ENCODE data around the gene EPC1. TPM values are rescaled to one million over a fixed set of nuclear protein-coding genes. Genes with fewer than 3 reads are reported as not detected.

Gene EPC1
- polyA plus RNA-seq, 1 of the 3 experiments (the other 2 are of a cell fraction), result 21.8 TPM

DNA sequence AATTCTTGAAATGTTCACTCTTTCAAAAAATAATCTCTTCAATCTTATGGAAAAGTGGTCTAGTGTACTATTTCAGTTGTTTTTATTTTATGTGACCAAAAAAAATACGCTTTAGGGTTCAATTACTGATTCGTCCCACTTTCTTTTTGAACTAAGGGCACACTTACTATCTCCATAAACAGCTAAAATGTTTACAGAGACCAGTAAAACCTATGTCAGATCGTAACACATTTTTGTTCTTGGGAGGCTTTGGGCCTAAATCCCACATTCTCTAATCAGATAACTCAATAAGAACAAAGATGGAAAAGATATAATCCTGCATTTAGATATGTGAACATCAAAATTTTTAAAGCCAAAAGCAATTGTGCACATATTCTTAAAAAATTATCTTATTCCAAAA lies 29.8 kb upstream of the EPC1 start:
- H3K9ac ChIP-seq, result peak overlapping the region; percentile 80
- no peaks in the 10 kb centered on the region; the same call in 1 of the 2 replicates for H4K20me1 ChIP-seq (ENCODE audit: insufficient read depth)
- peaks cover 14% of the 10 kb centered on the region for H3F3A ChIP-seq (replicated peaks; ENCODE audit: insufficient read depth)
- no peaks in the 10 kb centered on the region for H3K27me3 ChIP-seq (ENCODE audit: insufficient read depth)
- H3K36me3 ChIP-seq (replicated peaks in 1 of 2; ENCODE audit: control insufficient read depth in 1 of 2, insufficient read depth in 2 of 2, low read length in 1 of 2), result peaks cover 3% of the 10 kb centered on the region in 2 experiments
- peak overlapping the region; percentile 76; the same call in 1 of the 2 replicates for H2AFZ ChIP-seq (ENCODE audit: low read depth)
- DNase-seq, result no peak
- under 1% methylated on average over 3 of the region's 3 CpGs for WGBS (ENCODE audit: low lambda C conversion rate)
- peak overlapping the region; percentile 85 for H3K4me2 ChIP-seq
- peaks cover 66% of the 10 kb centered on the region for H3K79me2 ChIP-seq (ENCODE audit: insufficient read depth)
- peak overlapping the region; percentile 84 to 97; a peak in 3 of 4 replicates for H3K27ac ChIP-seq (ENCODE audit: low read depth in 2 of 2, low read length in 1 of 2)
- CTCF ChIA-PET, result interaction anchor here (1.0 to 2.8 kb wide), 3 partner anchors 8 to 62 kb away, joined by 4 to 12 read pairs (median 7); no protein-coding TSS in a partner anchor
- H3K4me3 ChIP-seq (ENCODE audit: low read depth in 2 of 2, low read length in 1 of 2), result peak overlapping the region; percentile 68 to 80
- no peaks in the 10 kb centered on the region for H3K9me3 ChIP-seq
- H3K9me2 ChIP-seq, result no peaks in the 10 kb centered on the region
- POLR2A ChIA-PET, result no interaction called here
- TF ChIP-seq, protein P1, sequence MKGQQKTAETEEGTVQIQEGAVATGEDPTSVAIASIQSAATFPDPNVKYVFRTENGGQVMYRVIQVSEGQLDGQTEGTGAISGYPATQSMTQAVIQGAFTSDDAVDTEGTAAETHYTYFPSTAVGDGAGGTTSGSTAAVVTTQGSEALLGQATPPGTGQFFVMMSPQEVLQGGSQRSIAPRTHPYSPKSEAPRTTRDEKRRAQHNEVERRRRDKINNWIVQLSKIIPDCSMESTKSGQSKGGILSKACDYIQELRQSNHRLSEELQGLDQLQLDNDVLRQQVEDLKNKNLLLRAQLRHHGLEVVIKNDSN (IDR thresholded peaks at IDR 0.05; ENCODE audit: borderline replicate concordance, low read depth), result no peak
- TF ChIP-seq RCOR1 (IDR thresholded peaks at IDR 0.05; ENCODE audit: low read length) (no peak), MEF2A (IDR thresholded peaks at IDR 0.05; ENCODE audit: borderline replicate concordance, low read depth) (no peak), ZBTB33 (IDR thresholded peaks at IDR 0.05; ENCODE audit: borderline replicate concordance, low read depth) (no peak), EZH2phosphoT487 (IDR thresholded peaks at IDR 0.05; ENCODE audit: borderline replicate concordance, low read depth) (no peak), TCF12 (IDR thresholded peaks at IDR 0.05) (no peak), JUND (IDR thresholded peaks at IDR 0.05) (no peak)
- TF ChIP-seq, protein P2, sequence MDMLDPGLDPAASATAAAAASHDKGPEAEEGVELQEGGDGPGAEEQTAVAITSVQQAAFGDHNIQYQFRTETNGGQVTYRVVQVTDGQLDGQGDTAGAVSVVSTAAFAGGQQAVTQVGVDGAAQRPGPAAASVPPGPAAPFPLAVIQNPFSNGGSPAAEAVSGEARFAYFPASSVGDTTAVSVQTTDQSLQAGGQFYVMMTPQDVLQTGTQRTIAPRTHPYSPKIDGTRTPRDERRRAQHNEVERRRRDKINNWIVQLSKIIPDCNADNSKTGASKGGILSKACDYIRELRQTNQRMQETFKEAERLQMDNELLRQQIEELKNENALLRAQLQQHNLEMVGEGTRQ (IDR thresholded peaks at IDR 0.05; ENCODE audit: borderline replicate concordance, low read depth, low read length), result no peak
- no peaks in the 10 kb centered on the region; a peak in 3 of 4 replicates for H3K4me1 ChIP-seq (ENCODE audit: control insufficient read depth in 1 of 2, insufficient read depth in 2 of 2, low read depth in 1 of 2, low read length in 1 of 2)

DNA sequence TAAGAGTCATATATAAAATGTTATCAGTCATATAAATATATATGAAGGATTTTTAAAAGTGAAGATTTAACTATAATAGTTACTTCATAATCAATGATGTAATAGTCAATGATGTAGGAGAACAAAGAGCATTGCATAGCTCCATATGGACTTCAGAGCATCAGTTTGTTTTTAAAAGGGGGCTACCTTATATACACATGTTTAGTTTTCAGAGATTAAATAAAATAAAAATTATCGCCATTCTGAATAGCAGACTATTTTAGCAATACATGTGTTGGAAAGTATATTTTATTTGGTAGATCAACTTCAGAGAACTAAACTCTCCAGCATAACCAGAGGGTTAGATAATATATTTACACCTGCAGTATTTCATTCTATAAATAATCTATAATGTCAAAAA lies 29.1 kb upstream of the EPC1 start:
- WGBS (ENCODE audit: low lambda C conversion rate), result 46% methylated on average over 1 of the region's 1 CpG
- Histone ChIP-seq H3K4me3 (ENCODE audit: low read depth in 2 of 2, low read length in 1 of 2) (peak overlapping the region; percentile 68 to 80; a peak in 3 of 4 replicates), H3K4me2 (peak overlapping the region; percentile 85), H3K4me1 (ENCODE audit: control insufficient read depth in 1 of 2, insufficient read depth in 2 of 2, low read depth in 1 of 2, low read length in 1 of 2) (no peaks in the 10 kb centered on the region; a peak in 3 of 4 replicates), H2AFZ (ENCODE audit: low read depth) (no peak overlapping the region), H3K9ac (peak overlapping the region; percentile 80), H4K20me1 (ENCODE audit: insufficient read depth) (no peaks in the 10 kb centered on the region; the same call in 1 of the 2 replicates), H3K36me3 (replicated peaks in 1 of 2; ENCODE audit: control insufficient read depth in 1 of 2, insufficient read depth in 2 of 2, low read length in 1 of 2) (peaks cover 3% of the 10 kb centered on the region in 2 experiments), H3K27me3 (ENCODE audit: insufficient read depth) (no peaks in the 10 kb centered on the region), H3F3A (replicated peaks; ENCODE audit: insufficient read depth) (peaks cover 14% of the 10 kb centered on the region), H3K79me2 (ENCODE audit: insufficient read depth) (peaks cover 71% of the 10 kb centered on the region), H3K9me2 (no peaks in the 10 kb centered on the region), H3K9me3 (no peaks in the 10 kb centered on the region), H3K27ac (ENCODE audit: low read depth in 2 of 2, low read length in 1 of 2) (peak overlapping the region; percentile 22 to 84; a peak in 2 of 4 replicates)
- ChIA-PET POLR2A (no interaction called here), CTCF (interaction anchor here (1.0 to 1.6 kb wide), 6 partner anchors 9 to 186 kb away, joined by 3 to 9 read pairs (median 4); no protein-coding TSS in a partner anchor)
- no peak for DNase-seq
- TF ChIP-seq, protein P3, sequence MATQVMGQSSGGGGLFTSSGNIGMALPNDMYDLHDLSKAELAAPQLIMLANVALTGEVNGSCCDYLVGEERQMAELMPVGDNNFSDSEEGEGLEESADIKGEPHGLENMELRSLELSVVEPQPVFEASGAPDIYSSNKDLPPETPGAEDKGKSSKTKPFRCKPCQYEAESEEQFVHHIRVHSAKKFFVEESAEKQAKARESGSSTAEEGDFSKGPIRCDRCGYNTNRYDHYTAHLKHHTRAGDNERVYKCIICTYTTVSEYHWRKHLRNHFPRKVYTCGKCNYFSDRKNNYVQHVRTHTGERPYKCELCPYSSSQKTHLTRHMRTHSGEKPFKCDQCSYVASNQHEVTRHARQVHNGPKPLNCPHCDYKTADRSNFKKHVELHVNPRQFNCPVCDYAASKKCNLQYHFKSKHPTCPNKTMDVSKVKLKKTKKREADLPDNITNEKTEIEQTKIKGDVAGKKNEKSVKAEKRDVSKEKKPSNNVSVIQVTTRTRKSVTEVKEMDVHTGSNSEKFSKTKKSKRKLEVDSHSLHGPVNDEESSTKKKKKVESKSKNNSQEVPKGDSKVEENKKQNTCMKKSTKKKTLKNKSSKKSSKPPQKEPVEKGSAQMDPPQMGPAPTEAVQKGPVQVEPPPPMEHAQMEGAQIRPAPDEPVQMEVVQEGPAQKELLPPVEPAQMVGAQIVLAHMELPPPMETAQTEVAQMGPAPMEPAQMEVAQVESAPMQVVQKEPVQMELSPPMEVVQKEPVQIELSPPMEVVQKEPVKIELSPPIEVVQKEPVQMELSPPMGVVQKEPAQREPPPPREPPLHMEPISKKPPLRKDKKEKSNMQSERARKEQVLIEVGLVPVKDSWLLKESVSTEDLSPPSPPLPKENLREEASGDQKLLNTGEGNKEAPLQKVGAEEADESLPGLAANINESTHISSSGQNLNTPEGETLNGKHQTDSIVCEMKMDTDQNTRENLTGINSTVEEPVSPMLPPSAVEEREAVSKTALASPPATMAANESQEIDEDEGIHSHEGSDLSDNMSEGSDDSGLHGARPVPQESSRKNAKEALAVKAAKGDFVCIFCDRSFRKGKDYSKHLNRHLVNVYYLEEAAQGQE (IDR thresholded peaks at IDR 0.05; ENCODE audit: low read depth, low read length), result no peak
- TF ChIP-seq JUND (IDR thresholded peaks at IDR 0.05), result no peak
- no peak for TF ChIP-seq ELF1 (IDR thresholded peaks at IDR 0.05)
- TF ChIP-seq SIN3A (IDR thresholded peaks at IDR 0.05; ENCODE audit: borderline replicate concordance, low read depth, low read length), result no peak
- TF ChIP-seq, protein P1 (IDR thresholded peaks at IDR 0.05; ENCODE audit: borderline replicate concordance, low read depth), result no peak
- no peak for TF ChIP-seq IRF3 (IDR thresholded peaks at IDR 0.05; ENCODE audit: low read depth, low read length)
- TF ChIP-seq ZBTB33 (IDR thresholded peaks at IDR 0.05; ENCODE audit: borderline replicate concordance, low read depth), result no peak
- no peak for TF ChIP-seq CHD2 (IDR thresholded peaks at IDR 0.05; ENCODE audit: low read length, partially characterized antibody)
- no peak for TF ChIP-seq NFIC (IDR thresholded peaks at IDR 0.05; ENCODE audit: borderline replicate concordance)

Data from SK-N-SH (cell line).